Measurements from ENCODE around the gene SNX21.
"Not testable (repeated sequence)": the region's sequence is repeated elsewhere in the genome, so short reads cannot be mapped to it uniquely, and the experiment has no call there.

SNX21 gene

DNA sequence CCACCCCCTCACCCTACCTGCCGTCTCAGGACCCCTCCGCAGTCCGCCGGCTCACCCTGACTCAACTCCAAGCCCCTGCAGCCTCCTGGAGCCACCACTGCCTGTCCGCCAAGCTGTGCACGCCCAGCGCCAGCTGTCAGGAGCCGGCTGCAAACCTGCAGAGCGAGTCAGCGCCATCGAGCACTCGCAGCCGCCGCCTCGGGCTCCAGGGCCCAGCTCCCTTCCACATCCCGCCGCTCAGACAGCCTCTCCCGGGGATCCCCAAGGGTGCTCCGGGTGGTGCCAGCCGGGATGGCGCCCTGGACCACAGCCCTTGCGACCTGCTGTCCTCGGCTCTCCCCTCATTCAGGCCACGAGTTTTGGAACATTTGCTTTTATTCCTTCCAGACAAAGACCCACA, 10.7 kb upstream of the SNX21 start:
- peak in 3 of 56 donors; percentile 6 to 17 (median 8) for DNase-seq

DNA sequence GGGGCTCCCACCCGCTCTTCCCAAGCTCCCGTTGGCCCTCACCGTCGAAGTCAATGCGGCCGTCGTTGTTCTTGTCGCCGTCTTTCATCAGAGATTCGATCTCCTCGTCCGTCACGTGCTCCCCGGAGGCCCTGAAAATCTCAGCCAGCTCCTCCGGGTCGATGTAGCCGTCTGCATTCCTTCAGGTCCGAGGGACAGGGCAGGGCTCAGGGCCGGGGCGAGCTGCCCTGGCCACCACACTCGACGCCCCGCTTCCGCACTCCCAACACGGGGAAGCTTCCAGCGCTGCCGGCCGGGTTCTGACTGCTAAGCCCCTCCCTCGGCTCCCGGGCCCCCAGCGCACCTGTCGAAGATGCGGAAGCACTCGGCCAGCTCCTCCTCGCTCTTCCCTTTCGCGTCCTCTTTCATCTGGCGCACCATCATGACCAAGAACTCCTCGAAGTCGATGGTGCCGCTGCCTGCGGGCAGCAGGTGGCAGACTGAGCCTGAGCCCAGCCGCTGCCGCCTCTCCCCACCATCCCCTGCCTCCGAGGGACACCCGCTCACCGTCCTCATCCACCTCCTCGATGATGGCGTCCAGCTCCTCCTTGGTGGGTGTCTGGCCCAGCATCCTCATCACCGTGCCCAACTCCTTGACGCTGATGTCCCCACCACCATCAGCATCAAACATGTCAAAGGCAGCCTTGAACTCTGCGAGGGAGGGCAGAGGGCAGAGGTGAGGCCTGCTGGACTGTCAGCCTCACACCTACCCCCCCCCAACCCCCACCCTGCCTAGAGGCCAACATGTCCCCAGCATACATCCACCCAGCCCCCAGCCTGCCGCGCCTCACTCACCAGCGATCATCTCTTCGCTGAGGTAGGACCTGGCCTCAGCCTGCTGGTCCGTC, 9.4 kb upstream of the SNX21 start:
- DNase-seq = peak in 4 of 56 donors; percentile 15 to 29 (median 18)

DNA sequence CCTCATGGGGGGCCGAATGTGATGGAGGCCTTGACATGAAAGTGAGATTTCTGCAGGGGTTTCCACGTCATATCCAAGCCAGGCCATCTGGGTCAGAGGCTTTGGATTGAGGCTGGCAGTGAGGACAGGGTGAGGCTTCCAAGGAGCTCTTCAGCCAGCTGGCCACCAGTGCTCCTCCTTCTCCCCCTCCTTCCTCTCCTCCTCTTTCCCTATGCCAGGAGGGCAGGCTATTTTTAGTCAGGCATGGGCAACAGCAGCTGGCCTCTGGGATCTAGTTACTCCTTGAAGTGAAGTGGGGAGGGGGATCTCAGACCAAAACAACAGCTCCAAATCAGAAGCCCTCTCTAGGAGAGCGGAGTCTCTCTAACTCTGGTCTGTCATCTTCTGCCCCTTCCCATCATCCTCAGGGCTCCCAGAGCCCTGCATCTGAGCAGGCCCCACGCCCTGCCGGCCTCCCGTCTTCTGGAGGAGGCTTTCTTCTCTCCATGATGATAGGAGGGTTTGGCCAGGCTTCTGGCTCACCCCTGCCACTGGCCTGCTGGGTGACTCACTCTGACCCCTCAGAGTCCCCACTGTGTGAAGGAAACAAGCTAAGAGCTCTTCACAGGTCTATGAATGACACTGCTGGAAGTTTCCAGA, 7.1 kb upstream of the SNX21 start:
- peak in 5 of 56 donors; percentile 3 to 69 (median 17) for DNase-seq

DNA sequence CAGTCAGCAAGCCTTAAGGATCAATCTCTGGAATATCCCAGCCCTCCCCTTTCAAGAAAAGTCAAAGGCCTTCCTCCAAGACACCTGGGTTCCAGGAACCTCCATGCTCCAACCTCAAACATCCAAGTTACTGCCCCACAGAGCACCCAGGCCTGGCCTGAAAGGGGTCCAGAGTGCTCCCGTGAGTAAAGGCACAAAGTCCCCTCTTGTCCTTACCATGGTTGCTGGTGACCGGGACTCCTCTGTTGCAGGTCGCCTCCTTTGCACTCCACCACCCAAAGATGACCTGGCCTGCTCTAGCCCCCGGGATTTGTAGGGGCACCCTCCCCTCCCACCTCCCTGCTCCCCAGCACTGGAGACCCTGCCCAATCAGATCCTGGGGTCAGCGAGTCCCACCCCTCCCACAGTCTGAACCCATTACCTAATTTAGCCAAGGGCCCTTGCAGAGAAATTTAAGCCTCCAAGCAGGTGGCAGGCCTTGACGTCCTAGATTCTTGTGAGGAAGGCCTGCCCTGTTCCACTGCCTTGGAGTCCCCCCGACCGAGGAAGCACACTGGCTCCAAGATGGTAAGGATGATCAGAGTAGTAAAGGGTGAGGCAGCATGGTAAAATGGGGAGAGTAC, 6.5 kb upstream of the SNX21 start, which contains the start of gene TNNC2:
TNNC2 (minus strand) TSS at position 283 of the 623 bp plus-strand sequence; CDS start at position 219, 64 bp downstream.
- DNase-seq = no peak

DNA sequence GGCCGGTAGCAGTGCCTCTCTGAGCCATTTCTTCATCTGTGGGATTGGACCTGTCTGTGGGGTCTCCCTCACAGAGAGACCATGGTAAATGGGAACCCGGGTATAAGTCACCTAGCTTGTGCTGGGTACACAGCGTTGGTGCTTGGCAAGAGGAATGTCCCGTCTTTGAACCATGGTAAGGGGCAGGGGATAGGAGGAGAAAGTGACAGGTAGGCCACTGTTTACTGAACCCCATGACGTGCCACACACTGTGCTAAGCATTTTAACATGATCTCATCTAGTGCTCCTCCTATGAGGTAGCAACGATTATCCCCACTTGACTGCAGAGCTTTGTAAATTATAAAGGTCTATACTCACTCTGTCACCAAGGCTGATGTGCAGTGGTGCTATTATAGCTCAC, 5.9 kb upstream of the SNX21 start:
- no peak for DNase-seq

DNA sequence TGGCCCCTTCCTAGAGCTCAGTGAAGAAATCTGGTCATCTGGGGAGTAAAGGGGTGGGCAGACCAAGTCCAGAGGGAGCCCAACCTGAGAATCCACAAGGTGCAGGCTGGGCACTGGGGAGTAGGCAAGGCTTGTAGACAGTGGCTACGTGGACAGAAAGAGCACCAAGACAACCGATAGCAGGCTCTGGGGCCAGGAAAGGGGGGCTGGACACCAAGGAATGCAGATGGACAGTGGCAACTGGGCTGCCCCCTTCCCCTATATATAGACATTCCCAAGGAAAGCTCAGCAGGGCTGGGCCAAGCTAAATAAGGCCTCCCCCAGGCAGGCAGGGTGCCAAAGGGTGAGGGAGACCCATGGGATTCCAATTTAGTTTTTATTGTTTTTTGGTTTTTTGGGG, 5.0 kb upstream of the SNX21 start:
- no peak for DNase-seq

DNA sequence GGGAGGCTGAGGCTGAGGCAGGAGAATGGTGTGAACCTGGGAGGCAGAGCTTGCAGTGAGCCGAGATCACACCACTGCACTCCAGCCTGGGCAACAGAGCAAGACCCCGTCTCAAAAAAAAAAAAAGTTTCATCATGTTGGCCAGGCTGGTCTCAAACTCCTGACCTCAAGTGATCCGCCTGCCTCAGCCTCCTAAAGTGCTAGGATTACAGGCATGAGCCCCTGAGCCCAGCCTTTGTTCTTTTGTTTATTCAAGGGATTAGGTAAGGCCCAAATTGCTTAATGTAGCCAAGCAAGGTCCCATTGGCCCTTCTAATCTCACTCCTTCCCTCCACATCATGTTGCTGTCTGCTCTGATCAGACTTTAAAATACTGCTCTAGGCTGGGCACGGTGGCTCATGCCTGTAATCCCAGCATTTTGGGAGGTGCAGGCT, 3.9 kb upstream of the SNX21 start:
- DNase-seq = not testable (repeated sequence)

DNA sequence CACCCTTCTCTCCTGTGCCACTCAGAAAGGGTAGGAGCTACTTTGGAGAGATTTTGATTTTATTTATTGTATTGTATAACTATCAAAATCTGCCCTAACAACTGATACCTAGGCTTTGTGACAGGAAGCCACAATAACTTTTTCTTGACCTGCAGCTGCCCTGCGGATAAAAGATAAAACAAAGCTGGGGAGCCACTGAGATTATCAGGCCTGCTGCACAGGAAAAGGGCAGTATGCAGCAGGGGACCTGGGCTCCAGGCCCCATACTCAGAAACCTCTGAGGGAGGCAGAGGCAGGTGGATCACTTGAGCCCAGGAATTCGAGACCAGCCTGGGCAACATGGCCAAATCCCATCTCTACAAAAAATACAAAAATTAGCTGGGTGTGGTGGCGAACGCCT, 980 bp upstream of the SNX21 start:
- no peak for DNase-seq

DNA sequence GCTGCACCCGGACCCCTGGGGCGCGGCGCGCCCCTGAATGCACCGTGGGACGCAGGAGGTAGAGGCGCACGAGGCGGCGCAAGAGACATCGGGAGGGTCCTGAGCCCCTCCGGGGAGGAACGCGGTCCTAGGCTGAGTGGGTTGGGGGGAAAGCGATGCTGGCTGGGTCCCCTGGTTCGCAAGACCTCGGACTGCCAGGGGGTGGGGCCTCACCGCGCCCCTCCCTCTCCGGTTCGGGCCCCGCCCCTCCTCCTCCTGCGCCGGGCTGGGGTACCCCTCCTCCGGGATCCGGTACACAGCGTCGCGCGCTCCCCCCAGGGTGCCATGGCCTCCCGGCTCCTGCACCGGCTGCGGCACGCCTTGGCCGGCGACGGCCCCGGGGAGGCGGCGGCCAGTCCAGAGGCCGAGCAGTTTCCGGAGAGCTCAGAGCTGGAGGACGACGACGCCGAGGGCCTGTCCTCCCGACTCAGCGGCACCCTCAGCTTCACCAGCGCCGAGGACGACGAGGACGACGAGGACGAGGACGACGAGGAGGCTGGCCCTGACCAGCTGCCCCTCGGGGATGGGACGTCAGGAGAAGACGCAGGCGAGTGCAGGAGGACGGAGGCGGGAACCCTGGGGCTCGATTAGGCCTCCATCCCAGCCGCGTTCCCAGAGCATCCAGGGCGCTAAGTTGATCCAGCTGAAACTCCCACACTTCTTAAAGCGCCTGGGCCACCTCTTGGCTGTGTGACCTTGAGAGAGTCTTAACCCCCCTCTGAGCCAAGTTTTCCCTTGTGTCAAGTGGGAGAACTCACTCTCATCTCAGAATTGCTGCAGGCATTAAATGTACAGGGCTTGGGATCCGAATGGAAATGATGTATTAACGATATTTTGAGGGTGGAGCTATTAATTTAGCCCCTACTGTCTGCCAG, 541 bp downstream of the SNX21 start:
- DNase-seq = peak in 48 of 56 donors; percentile 16 to 80 (median 64)

DNA sequence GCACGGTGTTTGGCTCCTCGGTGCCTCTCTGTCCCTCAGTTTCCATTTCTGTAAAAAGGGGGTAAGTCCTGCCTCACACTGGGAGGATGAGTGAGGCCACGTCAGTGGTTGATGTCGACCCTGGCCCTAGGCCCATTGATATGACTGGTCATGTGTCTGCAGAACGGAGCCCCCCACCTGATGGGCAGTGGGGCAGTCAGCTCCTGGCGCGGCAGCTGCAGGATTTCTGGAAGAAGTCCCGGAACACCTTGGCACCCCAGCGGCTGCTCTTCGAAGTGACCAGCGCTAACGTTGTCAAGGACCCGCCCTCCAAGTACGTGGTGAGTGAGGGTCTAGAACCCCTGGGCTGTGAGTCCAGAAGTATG, 1.2 kb downstream of the SNX21 start:
- DNase-seq = peak in 1 of 56 donors; percentile 38

DNA sequence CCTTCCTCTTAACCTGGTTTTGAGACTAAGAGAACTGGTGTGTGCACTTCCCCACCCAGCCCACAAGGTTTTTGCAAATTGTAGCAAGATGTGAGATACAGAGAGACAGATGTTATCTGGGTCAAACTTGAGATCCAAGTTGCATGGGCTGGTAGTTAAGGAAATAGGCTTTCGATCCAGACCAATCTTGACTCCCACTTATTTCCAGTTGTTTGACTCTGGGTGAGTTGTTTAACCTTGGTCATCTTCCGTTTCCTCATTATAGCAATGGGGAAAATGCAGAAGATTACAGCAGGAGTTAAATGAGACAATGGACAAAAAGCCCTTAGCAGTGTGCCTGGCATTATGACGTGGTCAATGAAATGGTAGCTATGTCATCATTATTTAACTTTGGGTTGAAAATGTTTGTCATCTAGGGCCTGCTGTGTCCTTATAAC, 1.7 kb downstream of the SNX21 start:
- no peak for DNase-seq

DNA sequence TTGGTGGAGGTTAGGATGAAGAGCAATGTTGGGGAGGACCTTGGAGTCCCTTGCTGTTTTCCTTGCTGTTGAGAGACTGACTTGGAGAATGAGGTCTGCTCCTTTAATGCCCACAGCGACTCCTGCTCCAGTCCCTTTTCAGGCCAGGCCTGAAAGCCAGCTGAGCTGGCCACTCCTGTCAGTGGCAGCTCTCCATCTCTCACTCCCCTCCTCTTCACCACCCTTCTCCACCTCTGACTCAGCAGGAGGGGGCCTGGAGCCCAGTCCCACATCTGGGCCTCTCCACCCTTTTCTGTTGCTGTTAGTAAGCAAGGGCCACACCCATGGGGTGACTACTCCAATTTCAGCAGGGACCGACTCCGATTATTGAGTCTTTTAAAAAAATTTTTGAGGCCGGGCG, 2.2 kb downstream of the SNX21 start:
- peak in 2 of 56 donors; percentile 11 to 17 for DNase-seq

DNA sequence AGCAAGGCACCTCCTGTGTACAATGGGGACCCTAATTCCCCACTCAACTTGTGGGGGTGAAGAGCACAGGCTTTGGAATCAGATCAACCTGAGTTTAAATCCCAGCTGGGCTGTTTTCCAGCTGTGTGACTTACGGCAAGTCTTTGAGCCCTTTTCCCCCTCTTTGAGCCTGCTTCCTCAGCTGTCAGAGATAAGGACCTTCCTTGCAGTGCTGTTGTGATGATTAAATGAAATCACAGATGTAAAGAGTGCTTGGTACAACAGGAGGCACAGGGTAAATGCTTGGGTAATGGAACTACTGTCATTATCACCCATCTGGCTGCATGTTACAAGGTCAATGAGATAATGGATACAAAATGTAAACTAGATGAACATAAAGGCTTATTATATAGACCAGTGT, 3.2 kb downstream of the SNX21 start:
- no peak for DNase-seq

DNA sequence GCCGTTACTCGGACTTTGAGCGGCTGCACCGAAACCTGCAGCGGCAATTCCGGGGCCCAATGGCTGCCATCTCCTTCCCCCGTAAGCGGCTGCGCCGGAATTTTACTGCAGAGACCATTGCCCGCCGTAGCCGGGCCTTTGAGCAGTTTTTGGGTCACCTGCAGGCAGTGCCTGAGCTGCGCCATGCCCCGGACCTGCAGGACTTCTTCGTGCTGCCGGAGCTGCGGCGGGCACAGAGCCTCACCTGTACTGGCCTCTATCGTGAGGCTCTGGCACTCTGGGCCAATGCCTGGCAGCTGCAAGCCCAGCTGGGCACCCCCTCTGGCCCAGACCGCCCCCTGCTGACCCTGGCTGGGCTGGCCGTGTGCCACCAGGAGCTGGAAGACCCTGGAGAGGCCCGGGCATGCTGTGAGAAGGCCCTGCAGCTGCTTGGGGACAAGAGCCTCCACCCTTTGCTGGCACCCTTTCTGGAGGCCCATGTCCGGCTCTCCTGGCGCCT, 7.2 kb downstream of the SNX21 start:
- DNase-seq = peak in 1 of 56 donors; percentile 12

DNA sequence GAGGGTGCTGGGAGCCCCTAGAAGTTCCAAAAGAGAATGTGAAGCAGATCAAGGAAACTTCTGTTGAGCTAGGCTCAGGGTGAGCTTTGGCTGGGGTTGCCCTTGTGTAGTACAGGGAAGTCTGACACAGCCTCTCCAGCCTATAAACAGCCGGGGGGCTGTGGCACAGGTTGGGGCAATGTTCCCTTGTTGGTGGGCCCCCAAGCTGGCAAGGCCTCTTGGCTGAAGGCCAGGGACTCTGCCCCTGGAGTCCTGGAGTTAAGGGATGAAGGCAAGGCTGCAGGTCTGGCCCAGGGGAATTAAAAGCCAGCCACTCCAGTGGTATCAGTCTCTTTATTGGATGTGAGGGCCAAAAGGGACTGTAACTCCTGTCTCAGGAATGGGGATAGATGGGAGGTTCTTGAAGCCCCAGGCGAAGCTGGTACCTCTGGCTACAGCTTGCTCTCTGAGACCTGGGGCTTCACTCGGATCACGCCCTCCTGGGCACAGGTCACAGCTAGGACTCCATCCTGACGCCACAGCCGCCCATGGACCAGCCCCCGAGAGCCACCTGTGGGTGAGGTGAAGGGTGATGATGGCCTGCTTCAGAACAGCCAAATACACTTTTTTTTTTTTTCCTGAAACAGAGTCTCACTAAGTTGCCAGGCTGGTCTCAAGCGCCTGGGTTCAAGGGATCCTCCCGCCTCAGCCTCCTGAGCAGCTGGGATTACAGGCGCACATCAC, 8.0 kb downstream of the SNX21 start:
- DNase-seq = no peak

DNA sequence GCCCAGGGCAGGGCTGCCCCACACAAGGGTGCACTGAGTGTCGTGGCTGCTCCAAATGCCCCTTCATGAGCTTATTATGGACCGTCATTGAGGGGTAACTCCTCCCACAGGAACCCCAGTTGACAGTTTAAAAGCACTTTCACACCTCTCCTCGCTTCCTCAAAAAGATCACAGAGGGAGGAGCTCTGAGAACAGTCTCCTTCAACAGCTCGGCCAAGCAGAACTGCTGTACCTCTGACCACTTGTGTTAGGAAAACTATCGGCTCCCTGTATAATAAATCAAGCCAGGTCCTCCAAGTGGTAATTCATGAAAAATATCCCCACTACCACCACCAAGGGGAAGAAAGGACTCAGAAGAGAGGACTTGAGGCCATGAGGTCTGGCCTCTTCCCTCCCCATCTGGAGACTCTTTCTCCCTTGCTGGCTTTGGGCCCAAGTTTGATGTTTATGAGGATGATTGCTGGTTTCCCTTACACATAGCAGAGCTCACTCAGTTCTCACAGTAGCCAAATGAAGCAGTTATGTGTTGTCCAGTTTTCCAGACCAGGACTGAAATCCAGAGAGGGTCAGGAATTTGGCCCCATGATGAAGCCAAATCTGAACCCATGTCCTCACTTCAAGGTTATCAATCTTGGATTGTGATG, 8.7 kb downstream of the SNX21 start:
- no peak for DNase-seq

DNA sequence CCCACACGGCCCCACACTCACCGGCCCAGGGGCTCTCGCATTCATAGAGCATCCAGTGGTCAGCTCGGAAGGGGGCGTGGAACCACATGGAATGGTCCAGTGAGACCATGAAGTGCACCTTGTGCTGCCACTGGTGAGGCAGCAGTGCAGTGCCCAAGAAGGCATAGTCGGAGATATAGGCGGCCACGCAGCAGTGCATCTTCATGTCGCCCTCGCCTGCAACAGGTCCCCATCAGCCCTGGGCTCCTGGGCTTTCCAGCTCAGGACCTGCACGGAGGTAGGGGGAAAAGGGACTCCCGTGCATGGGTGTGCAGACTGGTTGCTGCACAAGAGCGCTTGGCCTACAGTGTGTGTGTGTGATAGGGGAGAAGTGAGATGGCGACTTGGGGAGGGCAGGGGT, 9.9 kb downstream of the SNX21 start:
- DNase-seq = no peak

DNA sequence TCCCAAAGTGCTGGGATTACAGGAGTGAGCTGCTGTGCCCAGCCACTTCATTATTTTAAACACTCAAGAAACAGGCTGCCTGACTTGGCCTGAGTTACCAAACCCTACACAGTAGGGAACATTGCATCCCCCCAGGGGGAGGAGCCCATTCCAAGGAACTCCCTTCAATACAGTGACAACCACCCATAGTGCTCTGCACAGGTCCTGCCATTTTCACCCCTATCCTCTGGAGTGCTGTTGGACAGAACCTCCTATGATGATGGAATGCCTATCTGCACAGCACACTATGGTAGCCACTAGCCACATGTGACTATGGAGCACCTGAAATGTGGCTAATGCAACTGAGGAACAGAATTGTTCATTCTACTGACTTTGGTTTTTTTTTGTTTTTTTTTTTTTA, 11.9 kb downstream of the SNX21 start:
- no peak for DNase-seq

DNA sequence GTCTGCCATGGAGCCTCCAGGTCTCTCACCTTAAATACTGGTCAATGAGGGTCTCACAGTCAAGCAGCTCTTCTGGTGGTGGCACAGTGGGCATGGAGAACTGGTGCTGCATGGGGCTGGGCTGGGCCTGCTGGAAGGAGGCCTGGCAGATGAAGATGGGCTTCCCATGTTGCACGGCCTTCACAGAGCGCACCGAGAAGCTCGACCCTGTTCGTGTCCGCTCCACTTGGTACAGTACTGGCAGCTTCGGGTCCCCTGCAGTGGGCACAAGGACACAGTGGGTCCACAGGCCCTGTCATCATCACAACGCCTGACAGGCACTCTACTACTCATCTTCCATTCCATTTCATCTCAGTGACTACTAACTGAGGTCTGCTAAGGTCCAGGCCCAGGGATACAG, 14.8 kb downstream of the SNX21 start:
- no peak for DNase-seq

All from amygdala (tissue), 56 donors.